Keratinocyte (primary cell): Measurements from ENCODE around the gene RAB5IF.
"Not testable (repeated sequence)": the region's sequence is repeated elsewhere in the genome, so short reads cannot be mapped to it uniquely, and the experiment has no call there.

Experiments used
- CTCF ChIP-seq, 3 experiments: IDR thresholded peaks in 1 of 3; conservative IDR thresholded peaks in 1 of 3; optimal IDR thresholded peaks in 1 of 3; 2 replicates in 2 of 3; 3 replicates in 1 of 3; pipeline versions ENCODE3 to v1.5.1; 2011; ENCODE audit warnings: low read length in 3 of 3, mild to moderate bottlenecking in 3 of 3, moderate library complexity in 2 of 3, control low read depth in 1 of 3, inconsistent platforms in 1 of 3; ENCODE audit not compliant: insufficient read depth in 2 of 3; ENCODE audit errors: extremely low read depth in 1 of 3
- EZH2 ChIP-seq: IDR thresholded peaks from one replicate; pipeline ENCODE4 v1.6.1; 2012; ENCODE audit warnings: inconsistent platforms, mild to moderate bottlenecking, low read length, moderate library complexity

- TF ChIP-seq EZH2; CTCF (optimal IDR thresholded peaks at IDR 0.05 in 1 of 3, IDR thresholded peaks at IDR 0.05 in 1 of 3, conservative IDR thresholded peaks at IDR 0.05 in 1 of 3; ENCODE audit: extremely low read depth in 1 of 3, insufficient read depth in 2 of 3, low read length in 3 of 3): not testable (repeated sequence)
Observed at GRCh38 chr20:36564078-36564725, 41.4 kb upstream of the RAB5IF start.
